Vagina (tissue), 2 donors: Measurements from ENCODE around the gene MPPED2.

Experiments used
- POLR2A ChIP-seq, 2 donors: fragments of 450-650 bp; IDR thresholded peaks; one replicate each; pipeline ENCODE4 v1.6.1; 2017; ENCODE audit warnings: antibody characterized with exemption in 2 of 2, mild to moderate bottlenecking in 2 of 2, moderate library complexity in 2 of 2
- POLR2AphosphoS5 ChIP-seq, 2 donors: sonication (generic); formaldehyde crosslinking; IDR thresholded peaks; one replicate each; pipeline ENCODE4 v1.9.0; 2017; ENCODE audit warnings: antibody characterized with exemption in 2 of 2, mild to moderate bottlenecking in 2 of 2, low read depth in 1 of 2; ENCODE audit not compliant: insufficient read depth in 1 of 2
- TF ChIP-seq, protein P1 (sequence below), 3 experiments: fragments of 450-650 bp in 2 of 3; fragments of 200-600 bp in 1 of 3; sonication (generic) in 1 of 3; IDR thresholded peaks; one replicate each; pipeline ENCODE4 v1.5.1; 2017 to 2019; ENCODE audit warnings: antibody characterized with exemption in 3 of 3, mild to moderate bottlenecking in 2 of 3, moderate library complexity in 2 of 3

DNA sequence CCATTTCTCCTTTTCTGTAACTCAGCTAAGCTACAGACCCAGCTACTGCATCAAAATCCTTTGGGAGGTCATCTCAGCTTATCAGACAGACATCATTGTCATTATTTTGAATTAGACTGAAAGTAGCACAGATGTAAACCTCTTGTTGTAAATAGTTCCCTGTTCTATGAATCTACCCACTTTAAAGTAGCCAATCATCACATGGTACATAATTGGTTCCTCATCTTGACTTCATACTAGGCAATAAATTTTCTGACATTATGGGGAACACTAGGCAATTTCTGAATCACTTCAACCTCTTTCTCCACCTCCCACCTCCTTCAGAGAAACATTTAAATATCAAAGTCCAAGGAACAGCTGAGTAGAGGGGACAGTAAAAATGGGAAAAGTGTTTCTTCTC, 47.9 kb downstream of the MPPED2 start:
- TF ChIP-seq, protein P1, sequence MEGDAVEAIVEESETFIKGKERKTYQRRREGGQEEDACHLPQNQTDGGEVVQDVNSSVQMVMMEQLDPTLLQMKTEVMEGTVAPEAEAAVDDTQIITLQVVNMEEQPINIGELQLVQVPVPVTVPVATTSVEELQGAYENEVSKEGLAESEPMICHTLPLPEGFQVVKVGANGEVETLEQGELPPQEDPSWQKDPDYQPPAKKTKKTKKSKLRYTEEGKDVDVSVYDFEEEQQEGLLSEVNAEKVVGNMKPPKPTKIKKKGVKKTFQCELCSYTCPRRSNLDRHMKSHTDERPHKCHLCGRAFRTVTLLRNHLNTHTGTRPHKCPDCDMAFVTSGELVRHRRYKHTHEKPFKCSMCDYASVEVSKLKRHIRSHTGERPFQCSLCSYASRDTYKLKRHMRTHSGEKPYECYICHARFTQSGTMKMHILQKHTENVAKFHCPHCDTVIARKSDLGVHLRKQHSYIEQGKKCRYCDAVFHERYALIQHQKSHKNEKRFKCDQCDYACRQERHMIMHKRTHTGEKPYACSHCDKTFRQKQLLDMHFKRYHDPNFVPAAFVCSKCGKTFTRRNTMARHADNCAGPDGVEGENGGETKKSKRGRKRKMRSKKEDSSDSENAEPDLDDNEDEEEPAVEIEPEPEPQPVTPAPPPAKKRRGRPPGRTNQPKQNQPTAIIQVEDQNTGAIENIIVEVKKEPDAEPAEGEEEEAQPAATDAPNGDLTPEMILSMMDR (IDR thresholded peaks at IDR 0.05), result no peak
- TF ChIP-seq POLR2A (IDR thresholded peaks at IDR 0.05) (no peak), POLR2AphosphoS5 (IDR thresholded peaks at IDR 0.05; ENCODE audit: insufficient read depth in 1 of 2, low read depth in 1 of 2) (no peak)
